GM23338 (cell line): ENCODE results near the gene ZNF790. TPM values are rescaled to one million over a fixed set of nuclear protein-coding genes. Genes with fewer than 3 reads are reported as not detected.
A peak's percentile ranks its signal among the peaks of the same experiment; 100 is the strongest.

Experiments used
- ATAC-seq: fragments of 200-7000 bp; cut with Tn5 transposase; 3 replicates; pipeline ENCODE4 v1.9.1; 2020
- DNase-seq: peaks from one replicate; pipeline ENCODE4 v3.0.0-alpha.2; 2015; ENCODE audit warnings: low spot score
- H2AFZ ChIP-seq: fragments of 200-600 bp; sonication (generic); 2 replicates; pipeline ENCODE4 v1.8.0; 2016; ENCODE audit warnings: antibody characterized with exemption, mild to moderate bottlenecking, moderate library complexity
- H3F3A ChIP-seq: fragments of 200-600 bp; sonication (generic); replicated peaks from 2 replicates; pipeline ENCODE4 v1.8.0; 2017; ENCODE audit warnings: antibody characterized with exemption, mixed run types, low read depth
- H3K27ac ChIP-seq: fragments of 200-600 bp; sonication (generic); 2 replicates; pipeline ENCODE4 v1.6.1; 2016; ENCODE audit warnings: low read depth
- H3K27me3 ChIP-seq: fragments of 200-600 bp; sonication (generic); 2 replicates; pipeline ENCODE4 v1.8.0; 2016; ENCODE audit warnings: mild to moderate bottlenecking, mixed run types, moderate library complexity; ENCODE audit not compliant: insufficient read depth
- H3K36me3 ChIP-seq: fragments of 200-600 bp; sonication (generic); 2 replicates; pipeline ENCODE4 v1.8.0; 2016; ENCODE audit warnings: mild to moderate bottlenecking; ENCODE audit not compliant: insufficient read depth
- H3K4me1 ChIP-seq: fragments of 200-600 bp; sonication (generic); 2 replicates; pipeline ENCODE4 v1.8.0; 2016; ENCODE audit warnings: mild to moderate bottlenecking, moderate library complexity; ENCODE audit not compliant: insufficient read depth
- H3K4me2 ChIP-seq: fragments of 200-600 bp; sonication (generic); 2 replicates; pipeline ENCODE4 v1.7.1; 2017; ENCODE audit warnings: mixed run types
- H3K4me3 ChIP-seq: fragments of 200-600 bp; sonication (generic); 2 replicates; pipeline ENCODE4 v1.6.1; 2016; ENCODE audit warnings: mixed run types
- H3K79me2 ChIP-seq: fragments of 200-600 bp; sonication (generic); replicated peaks from 2 replicates; pipeline ENCODE4 v1.8.0; 2017; ENCODE audit warnings: mild to moderate bottlenecking; ENCODE audit not compliant: insufficient read depth
- H3K9me2 ChIP-seq: fragments of 200-600 bp; sonication (generic); 2 replicates; pipeline ENCODE4 v1.8.0; 2017; ENCODE audit not compliant: insufficient read depth
- H4K20me1 ChIP-seq: fragments of 200-600 bp; sonication (generic); replicated peaks from 2 replicates; pipeline ENCODE4 v1.8.0; 2017; ENCODE audit warnings: mild to moderate bottlenecking; ENCODE audit not compliant: insufficient read depth
- H3K27ac Mint-ChIP-seq: 2 replicates; pipeline ENCODE4 v1.8.0; 2020; ENCODE audit warnings: inconsistent platforms, mild to moderate bottlenecking, moderate library complexity, mixed read lengths
- H3K27me3 Mint-ChIP-seq: 3 replicates; pipeline ENCODE4 v1.8.0; 2022; ENCODE audit warnings: low read depth, mild to moderate bottlenecking, moderate library complexity, mixed read lengths, inconsistent platforms; ENCODE audit not compliant: insufficient read depth, poor library complexity
- H3K36me3 Mint-ChIP-seq: 3 replicates; pipeline ENCODE4 v1.8.0; 2021; ENCODE audit warnings: low read depth, mild to moderate bottlenecking, inconsistent platforms, moderate library complexity, mixed read lengths
- H3K4me1 Mint-ChIP-seq: 3 replicates; pipeline ENCODE4 v1.8.0; 2020; ENCODE audit warnings: mild to moderate bottlenecking, inconsistent platforms, mixed read lengths
- H3K4me3 Mint-ChIP-seq: 3 replicates; pipeline ENCODE4 v1.8.0; 2021; ENCODE audit warnings: moderate library complexity, mild to moderate bottlenecking, inconsistent platforms, mixed read lengths
- H3K9me3 Mint-ChIP-seq: 3 replicates; pipeline ENCODE4 v1.8.0; 2020; ENCODE audit warnings: moderate library complexity, mild to moderate bottlenecking, inconsistent platforms, mixed read lengths
- CREB1 ChIP-seq: fragments of 250-450 bp; sonication (Bioruptor Pico); IDR thresholded peaks from 2 replicates; pipeline ENCODE4 v1.5.0; 2020; ENCODE audit warnings: low read depth, mild to moderate bottlenecking, moderate library complexity
- EZH2 ChIP-seq: fragments of 200-600 bp; sonication (generic); IDR thresholded peaks from one replicate; pipeline ENCODE4 v1.8.0; 2017; ENCODE audit warnings: antibody characterized with exemption, mild to moderate bottlenecking, low read depth; ENCODE audit not compliant: unreplicated experiment
- EZH2phosphoT487 ChIP-seq: fragments of 200-600 bp; sonication (generic); IDR thresholded peaks from one replicate; pipeline ENCODE4 v1.8.1; 2018; ENCODE audit warnings: antibody characterized with exemption; ENCODE audit not compliant: unreplicated experiment
- JUNB ChIP-seq: IDR thresholded peaks from one replicate; pipeline ENCODE4 v1.6.1; 2016; ENCODE audit warnings: antibody characterized with exemption; ENCODE audit not compliant: unreplicated experiment
- NANOG ChIP-seq: IDR thresholded peaks from 2 replicates; pipeline ENCODE4 v1.6.1; 2016; ENCODE audit warnings: antibody characterized with exemption, borderline replicate concordance
- POLR2AphosphoS5 ChIP-seq: IDR thresholded peaks from 2 replicates; pipeline ENCODE4 v1.6.1; 2016; ENCODE audit warnings: antibody characterized with exemption, low read depth
- STAT1 ChIP-seq: IDR thresholded peaks from one replicate; pipeline ENCODE4 v1.6.1; 2016; ENCODE audit warnings: antibody characterized with exemption; ENCODE audit not compliant: unreplicated experiment
- ZNF114 ChIP-seq: fragments of 250-450 bp; sonication (Bioruptor Pico); IDR thresholded peaks from 2 replicates; pipeline ENCODE4 v1.5.0; 2020; ENCODE audit warnings: mild to moderate bottlenecking, moderate library complexity
- ZNF331 ChIP-seq: fragments of 250-450 bp; sonication (Bioruptor Pico); IDR thresholded peaks from 2 replicates; pipeline ENCODE4 v1.5.0; 2020; ENCODE audit warnings: low read depth, mild to moderate bottlenecking, moderate library complexity
- polyA plus RNA-seq: library from polyadenylated mRNA; unstranded; fragments of >200 nt; fragmentation: Nextera tagmentation; extraction: Ambion mirVana; gene quantifications from 2 replicates; pipeline ENCODE4 v1.2.1, GENCODE V29; 2016
- total RNA-seq: library from RNA; depleted of rRNA; stranded (reverse); fragments of >200 nt; shearing (Covaris generic); gene quantifications from 2 replicates; pipeline ENCODE4 v1.2.3, GENCODE V29; 2014
- TF ChIP-seq, protein P1 (sequence below): fragments of 250-450 bp; sonication (Bioruptor Pico); IDR thresholded peaks from 2 replicates; pipeline ENCODE4 v1.5.0; 2020; ENCODE audit warnings: mild to moderate bottlenecking, moderate library complexity
- TF ChIP-seq, protein P2 (sequence below): IDR thresholded peaks from one replicate; pipeline ENCODE4 v1.6.1; 2018; ENCODE audit warnings: antibody characterized with exemption; ENCODE audit not compliant: unreplicated experiment
- TF ChIP-seq, protein P3 (sequence below), 2 experiments: fragments of 200-600 bp in 1 of 2; sonication (generic) in 1 of 2; conservative IDR thresholded peaks; 2 replicates each; pipeline versions ENCODE4 v1.5.1 to v1.6.1; 2016 to 2017; ENCODE audit warnings: antibody characterized with exemption in 2 of 2, low read depth in 2 of 2, mild to moderate bottlenecking in 2 of 2, moderate library complexity in 1 of 2
- TF ChIP-seq, protein P4 (sequence below): IDR thresholded peaks from 2 replicates; pipeline ENCODE4 v1.6.1; 2016; ENCODE audit warnings: antibody characterized with exemption

Gene ZNF790
- total and polyA plus RNA-seq, 2 experiments from 2014 or later: 5.4 to 5.9 TPM

GRCh38 chr19:36876993-36877938, 39.1 kb upstream of the ZNF790 start:
- peaks cover 64% of the 10 kb centered on the region for H3K36me3 ChIP-seq
- Mint-ChIP-seq H3K27me3 (peaks cover 2% of the 10 kb centered on the region), H3K9me3 (peaks cover 85% of the 10 kb centered on the region), H3K4me1 (no peaks in the 10 kb centered on the region), H3K4me3 (no peak overlapping the region), H3K27ac (no peak overlapping the region), H3K36me3 (peaks cover 79% of the 10 kb centered on the region)
- no peaks in the 10 kb centered on the region for H3F3A ChIP-seq
- ATAC-seq (no peak), DNase-seq (peak; percentile 3)
- H4K20me1 ChIP-seq: no peaks in the 10 kb centered on the region
- H3K27ac ChIP-seq: no peak overlapping the region
- H3K79me2 ChIP-seq: no peaks in the 10 kb centered on the region
- H3K4me3 ChIP-seq: no peak overlapping the region; the same call in 1 of the 2 replicates
- H3K27me3 ChIP-seq: no peaks in the 10 kb centered on the region
- no peak overlapping the region for H3K4me2 ChIP-seq
- no peaks in the 10 kb centered on the region for H3K9me2 ChIP-seq
- H2AFZ ChIP-seq: no peak overlapping the region
- H3K4me1 ChIP-seq: no peaks in the 10 kb centered on the region
- no peak for TF ChIP-seq EZH2
- no peak for TF ChIP-seq NANOG
- no peak for TF ChIP-seq STAT1
- TF ChIP-seq, protein P1, sequence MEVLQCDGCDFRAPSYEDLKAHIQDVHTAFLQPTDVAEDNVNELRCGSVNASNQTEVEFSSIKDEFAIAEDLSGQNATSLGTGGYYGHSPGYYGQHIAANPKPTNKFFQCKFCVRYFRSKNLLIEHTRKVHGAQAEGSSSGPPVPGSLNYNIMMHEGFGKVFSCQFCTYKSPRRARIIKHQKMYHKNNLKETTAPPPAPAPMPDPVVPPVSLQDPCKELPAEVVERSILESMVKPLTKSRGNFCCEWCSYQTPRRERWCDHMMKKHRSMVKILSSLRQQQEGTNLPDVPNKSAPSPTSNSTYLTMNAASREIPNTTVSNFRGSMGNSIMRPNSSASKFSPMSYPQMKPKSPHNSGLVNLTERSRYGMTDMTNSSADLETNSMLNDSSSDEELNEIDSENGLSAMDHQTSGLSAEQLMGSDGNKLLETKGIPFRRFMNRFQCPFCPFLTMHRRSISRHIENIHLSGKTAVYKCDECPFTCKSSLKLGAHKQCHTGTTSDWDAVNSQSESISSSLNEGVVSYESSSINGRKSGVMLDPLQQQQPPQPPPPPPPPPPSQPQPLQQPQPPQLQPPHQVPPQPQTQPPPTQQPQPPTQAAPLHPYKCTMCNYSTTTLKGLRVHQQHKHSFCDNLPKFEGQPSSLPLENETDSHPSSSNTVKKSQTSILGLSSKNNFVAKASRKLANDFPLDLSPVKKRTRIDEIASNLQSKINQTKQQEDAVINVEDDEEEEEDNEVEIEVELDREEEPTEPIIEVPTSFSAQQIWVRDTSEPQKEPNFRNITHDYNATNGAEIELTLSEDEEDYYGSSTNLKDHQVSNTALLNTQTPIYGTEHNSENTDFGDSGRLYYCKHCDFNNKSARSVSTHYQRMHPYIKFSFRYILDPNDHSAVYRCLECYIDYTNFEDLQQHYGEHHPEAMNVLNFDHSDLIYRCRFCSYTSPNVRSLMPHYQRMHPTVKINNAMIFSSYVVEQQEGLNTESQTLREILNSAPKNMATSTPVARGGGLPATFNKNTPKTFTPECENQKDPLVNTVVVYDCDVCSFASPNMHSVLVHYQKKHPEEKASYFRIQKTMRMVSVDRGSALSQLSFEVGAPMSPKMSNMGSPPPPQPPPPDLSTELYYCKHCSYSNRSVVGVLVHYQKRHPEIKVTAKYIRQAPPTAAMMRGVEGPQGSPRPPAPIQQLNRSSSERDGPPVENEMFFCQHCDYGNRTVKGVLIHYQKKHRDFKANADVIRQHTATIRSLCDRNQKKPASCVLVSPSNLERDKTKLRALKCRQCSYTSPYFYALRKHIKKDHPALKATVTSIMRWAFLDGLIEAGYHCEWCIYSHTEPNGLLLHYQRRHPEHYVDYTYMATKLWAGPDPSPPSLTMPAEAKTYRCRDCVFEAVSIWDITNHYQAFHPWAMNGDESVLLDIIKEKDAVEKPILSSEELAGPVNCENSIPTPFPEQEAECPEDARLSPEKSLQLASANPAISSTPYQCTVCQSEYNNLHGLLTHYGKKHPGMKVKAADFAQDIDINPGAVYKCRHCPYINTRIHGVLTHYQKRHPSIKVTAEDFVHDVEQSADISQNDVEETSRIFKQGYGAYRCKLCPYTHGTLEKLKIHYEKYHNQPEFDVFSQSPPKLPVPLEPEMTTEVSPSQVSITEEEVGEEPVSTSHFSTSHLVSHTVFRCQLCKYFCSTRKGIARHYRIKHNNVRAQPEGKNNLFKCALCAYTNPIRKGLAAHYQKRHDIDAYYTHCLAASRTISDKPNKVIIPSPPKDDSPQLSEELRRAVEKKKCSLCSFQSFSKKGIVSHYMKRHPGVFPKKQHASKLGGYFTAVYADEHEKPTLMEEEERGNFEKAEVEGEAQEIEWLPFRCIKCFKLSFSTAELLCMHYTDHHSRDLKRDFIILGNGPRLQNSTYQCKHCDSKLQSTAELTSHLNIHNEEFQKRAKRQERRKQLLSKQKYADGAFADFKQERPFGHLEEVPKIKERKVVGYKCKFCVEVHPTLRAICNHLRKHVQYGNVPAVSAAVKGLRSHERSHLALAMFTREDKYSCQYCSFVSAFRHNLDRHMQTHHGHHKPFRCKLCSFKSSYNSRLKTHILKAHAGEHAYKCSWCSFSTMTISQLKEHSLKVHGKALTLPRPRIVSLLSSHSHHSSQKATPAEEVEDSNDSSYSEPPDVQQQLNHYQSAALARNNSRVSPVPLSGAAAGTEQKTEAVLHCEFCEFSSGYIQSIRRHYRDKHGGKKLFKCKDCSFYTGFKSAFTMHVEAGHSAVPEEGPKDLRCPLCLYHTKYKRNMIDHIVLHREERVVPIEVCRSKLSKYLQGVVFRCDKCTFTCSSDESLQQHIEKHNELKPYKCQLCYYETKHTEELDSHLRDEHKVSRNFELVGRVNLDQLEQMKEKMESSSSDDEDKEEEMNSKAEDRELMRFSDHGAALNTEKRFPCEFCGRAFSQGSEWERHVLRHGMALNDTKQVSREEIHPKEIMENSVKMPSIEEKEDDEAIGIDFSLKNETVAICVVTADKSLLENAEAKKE (CRISPR knock-in tag): no peak
- no peak for TF ChIP-seq POLR2AphosphoS5
- TF ChIP-seq EZH2phosphoT487: no peak
- TF ChIP-seq ZNF331 (CRISPR knock-in tag): no peak
- TF ChIP-seq, protein P2, sequence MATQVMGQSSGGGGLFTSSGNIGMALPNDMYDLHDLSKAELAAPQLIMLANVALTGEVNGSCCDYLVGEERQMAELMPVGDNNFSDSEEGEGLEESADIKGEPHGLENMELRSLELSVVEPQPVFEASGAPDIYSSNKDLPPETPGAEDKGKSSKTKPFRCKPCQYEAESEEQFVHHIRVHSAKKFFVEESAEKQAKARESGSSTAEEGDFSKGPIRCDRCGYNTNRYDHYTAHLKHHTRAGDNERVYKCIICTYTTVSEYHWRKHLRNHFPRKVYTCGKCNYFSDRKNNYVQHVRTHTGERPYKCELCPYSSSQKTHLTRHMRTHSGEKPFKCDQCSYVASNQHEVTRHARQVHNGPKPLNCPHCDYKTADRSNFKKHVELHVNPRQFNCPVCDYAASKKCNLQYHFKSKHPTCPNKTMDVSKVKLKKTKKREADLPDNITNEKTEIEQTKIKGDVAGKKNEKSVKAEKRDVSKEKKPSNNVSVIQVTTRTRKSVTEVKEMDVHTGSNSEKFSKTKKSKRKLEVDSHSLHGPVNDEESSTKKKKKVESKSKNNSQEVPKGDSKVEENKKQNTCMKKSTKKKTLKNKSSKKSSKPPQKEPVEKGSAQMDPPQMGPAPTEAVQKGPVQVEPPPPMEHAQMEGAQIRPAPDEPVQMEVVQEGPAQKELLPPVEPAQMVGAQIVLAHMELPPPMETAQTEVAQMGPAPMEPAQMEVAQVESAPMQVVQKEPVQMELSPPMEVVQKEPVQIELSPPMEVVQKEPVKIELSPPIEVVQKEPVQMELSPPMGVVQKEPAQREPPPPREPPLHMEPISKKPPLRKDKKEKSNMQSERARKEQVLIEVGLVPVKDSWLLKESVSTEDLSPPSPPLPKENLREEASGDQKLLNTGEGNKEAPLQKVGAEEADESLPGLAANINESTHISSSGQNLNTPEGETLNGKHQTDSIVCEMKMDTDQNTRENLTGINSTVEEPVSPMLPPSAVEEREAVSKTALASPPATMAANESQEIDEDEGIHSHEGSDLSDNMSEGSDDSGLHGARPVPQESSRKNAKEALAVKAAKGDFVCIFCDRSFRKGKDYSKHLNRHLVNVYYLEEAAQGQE: no peak
- no peak for TF ChIP-seq JUNB
- no peak for TF ChIP-seq CREB1 (CRISPR knock-in tag)
- TF ChIP-seq, protein P3, sequence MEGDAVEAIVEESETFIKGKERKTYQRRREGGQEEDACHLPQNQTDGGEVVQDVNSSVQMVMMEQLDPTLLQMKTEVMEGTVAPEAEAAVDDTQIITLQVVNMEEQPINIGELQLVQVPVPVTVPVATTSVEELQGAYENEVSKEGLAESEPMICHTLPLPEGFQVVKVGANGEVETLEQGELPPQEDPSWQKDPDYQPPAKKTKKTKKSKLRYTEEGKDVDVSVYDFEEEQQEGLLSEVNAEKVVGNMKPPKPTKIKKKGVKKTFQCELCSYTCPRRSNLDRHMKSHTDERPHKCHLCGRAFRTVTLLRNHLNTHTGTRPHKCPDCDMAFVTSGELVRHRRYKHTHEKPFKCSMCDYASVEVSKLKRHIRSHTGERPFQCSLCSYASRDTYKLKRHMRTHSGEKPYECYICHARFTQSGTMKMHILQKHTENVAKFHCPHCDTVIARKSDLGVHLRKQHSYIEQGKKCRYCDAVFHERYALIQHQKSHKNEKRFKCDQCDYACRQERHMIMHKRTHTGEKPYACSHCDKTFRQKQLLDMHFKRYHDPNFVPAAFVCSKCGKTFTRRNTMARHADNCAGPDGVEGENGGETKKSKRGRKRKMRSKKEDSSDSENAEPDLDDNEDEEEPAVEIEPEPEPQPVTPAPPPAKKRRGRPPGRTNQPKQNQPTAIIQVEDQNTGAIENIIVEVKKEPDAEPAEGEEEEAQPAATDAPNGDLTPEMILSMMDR (conservative IDR thresholded peaks at IDR 0.05; ENCODE audit: low read depth in 2 of 2): no peak
- TF ChIP-seq ZNF114 (CRISPR knock-in tag): no peak
- TF ChIP-seq, protein P4, sequence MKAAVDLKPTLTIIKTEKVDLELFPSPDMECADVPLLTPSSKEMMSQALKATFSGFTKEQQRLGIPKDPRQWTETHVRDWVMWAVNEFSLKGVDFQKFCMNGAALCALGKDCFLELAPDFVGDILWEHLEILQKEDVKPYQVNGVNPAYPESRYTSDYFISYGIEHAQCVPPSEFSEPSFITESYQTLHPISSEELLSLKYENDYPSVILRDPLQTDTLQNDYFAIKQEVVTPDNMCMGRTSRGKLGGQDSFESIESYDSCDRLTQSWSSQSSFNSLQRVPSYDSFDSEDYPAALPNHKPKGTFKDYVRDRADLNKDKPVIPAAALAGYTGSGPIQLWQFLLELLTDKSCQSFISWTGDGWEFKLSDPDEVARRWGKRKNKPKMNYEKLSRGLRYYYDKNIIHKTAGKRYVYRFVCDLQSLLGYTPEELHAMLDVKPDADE: no peak
